HG02870 (cell line): ENCODE measurements around the gene SNAP29.

ENCODE experiments used
- ATAC-seq: cut with Tn5 transposase; IDR thresholded peaks from one replicate; pipeline ENCODE4 v1.9.1; 2021; ENCODE audit warnings: mild to moderate bottlenecking, moderate library complexity; ENCODE audit not compliant: unreplicated experiment

Gene SNAP29

GRCh38 chr22:20865875-20866445 lies 7.2 kb downstream of the SNAP29 start:
- ATAC-seq, result no peak

GRCh38 chr22:20866736-20867135 lies 7.9 kb downstream of the SNAP29 start:
- no peak for ATAC-seq

- ATAC-seq, result no peak
Measured at GRCh38 chr22:20867179-20868024, 8.6 kb downstream of the SNAP29 start.

- ATAC-seq, result no peak
Measured at GRCh38 chr22:20868025-20868962, 9.5 kb downstream of the SNAP29 start.

GRCh38 chr22:20869234-20869633 lies 10.4 kb downstream of the SNAP29 start:
- no peak for ATAC-seq

- no peak for ATAC-seq
Measured at GRCh38 chr22:20873214-20873613, 14.4 kb downstream of the SNAP29 start.

GRCh38 chr22:20875296-20875695 lies 16.5 kb downstream of the SNAP29 start:
- no peak for ATAC-seq

- no peak for ATAC-seq
Measured at GRCh38 chr22:20877715-20878114, 18.9 kb downstream of the SNAP29 start.

- ATAC-seq, result no peak
Measured at GRCh38 chr22:20881231-20881630, 22.4 kb downstream of the SNAP29 start.

- no peak for ATAC-seq
Measured at GRCh38 chr22:20881869-20882815, 23.3 kb downstream of the SNAP29 start.

GRCh38 chr22:20882855-20883254 lies 24.0 kb downstream of the SNAP29 start:
- ATAC-seq, result no peak

GRCh38 chr22:20884454-20884853 lies 25.6 kb downstream of the SNAP29 start:
- no peak for ATAC-seq

GRCh38 chr22:20885017-20885556 lies 26.3 kb downstream of the SNAP29 start:
- no peak for ATAC-seq

- no peak for ATAC-seq
Measured at GRCh38 chr22:20885557-20886323, 26.9 kb downstream of the SNAP29 start.

GRCh38 chr22:20887375-20887774 lies 28.6 kb downstream of the SNAP29 start:
- ATAC-seq, result no peak

GRCh38 chr22:20889025-20889704 lies 30.4 kb downstream of the SNAP29 start:
- no peak for ATAC-seq

GRCh38 chr22:20889904-20890540 lies 31.2 kb downstream of the SNAP29 start:
- ATAC-seq, result no peak

GRCh38 chr22:20890975-20891374 lies 32.2 kb downstream of the SNAP29 start:
- ATAC-seq, result no peak
